Endothelial cell of hepatic sinusoid (primary cell): ENCODE measurements around the gene GCNT1.
"Not testable (repeated sequence)": the region's sequence is repeated elsewhere in the genome, so short reads cannot be mapped to it uniquely, and the experiment has no call there.

Experiments used
- in situ Hi-C: cut with HindIII; loops from 2 replicates; pipeline ENCODE4 v1.10.0; 2017; ENCODE audit warnings: low sequenced_read_pairs

Gene GCNT1

DNA sequence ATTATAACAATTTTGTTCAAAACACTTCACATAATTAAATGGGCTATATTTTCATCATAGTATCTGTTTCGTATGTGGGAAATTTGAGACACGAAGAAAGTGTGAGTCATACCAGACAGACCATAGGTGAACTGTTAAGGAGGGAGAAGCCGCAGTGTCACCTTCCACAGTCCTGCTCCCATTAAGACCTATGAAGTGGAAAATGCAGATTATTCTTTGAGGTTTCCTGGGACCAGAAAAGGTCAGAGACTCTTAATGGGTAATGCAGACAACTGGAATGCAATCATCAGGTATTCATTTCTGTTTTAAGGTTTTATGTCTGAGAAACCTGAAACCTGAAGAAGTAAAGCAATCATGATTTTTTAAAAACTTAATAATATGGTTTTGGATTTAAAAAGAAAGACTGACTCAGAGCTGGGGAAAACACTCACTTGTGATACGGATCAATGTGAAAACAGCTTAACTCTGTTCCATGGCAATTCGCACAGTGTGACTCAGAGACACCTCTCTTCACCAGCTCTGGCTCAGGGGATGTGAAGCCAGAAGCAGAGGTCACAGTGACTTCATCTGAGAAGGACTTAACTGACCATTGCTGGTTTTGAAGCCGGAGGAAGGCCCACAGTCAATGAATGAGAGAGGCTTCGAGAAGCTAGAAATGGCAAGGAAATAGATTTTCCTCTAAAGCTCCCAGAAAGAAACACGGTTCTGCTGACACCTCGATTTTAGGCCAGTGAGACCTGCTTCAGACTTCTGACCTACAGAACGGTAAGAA, 17.2 kb upstream of the GCNT1 start:
- in situ Hi-C loops: no loop called here

DNA sequence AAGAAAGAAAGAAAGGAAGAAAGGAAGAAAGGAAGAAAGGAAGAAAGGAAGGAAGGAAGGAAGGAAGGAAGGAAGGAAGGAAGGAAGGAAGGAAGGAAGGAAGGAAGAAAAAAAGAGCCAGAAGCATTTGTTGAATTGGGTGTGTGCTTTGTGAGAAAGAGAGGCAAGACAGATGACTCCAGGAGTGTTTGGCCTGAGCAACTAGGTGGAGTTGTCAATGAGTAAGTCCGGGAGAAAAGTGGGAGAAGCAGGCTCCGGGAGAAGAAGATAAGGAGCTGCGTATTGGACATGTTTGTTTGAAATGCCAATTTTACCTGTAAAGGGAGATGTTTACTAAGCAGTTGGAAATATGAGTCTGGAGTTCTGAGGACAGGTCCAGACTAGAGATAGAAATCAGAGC, 15.1 kb upstream of the GCNT1 start:
- in situ Hi-C loops: no loop called here

DNA sequence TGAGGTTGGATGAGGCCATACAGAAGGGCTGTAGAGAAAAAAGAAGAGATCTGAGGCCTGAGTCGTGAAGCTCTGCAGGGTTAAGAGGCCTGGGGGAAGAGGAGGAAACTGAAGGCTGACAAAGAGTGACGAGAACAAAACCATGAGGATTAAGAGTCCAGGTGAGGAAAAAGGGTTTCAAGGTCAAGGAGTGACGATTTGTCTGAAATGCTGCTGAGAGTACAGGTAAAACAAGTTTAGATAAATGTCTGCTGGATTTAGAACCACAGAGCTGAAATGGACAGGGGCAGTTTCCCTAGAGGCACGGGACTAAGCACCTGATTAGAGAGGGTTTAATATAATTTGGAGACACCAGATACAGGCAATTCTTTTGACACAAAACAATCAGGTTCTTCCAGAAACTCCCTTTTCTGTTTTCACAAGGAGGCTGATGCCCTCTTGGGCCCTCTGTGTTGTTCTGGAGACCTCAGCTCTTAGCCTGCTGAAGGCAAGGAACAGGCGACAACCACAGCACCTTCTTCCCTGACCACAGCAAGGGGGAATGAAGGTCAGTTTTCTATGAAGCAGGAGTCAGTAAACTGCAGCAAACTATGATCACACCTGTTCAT, 14.6 kb upstream of the GCNT1 start:
- in situ Hi-C loops: no loop called here

DNA sequence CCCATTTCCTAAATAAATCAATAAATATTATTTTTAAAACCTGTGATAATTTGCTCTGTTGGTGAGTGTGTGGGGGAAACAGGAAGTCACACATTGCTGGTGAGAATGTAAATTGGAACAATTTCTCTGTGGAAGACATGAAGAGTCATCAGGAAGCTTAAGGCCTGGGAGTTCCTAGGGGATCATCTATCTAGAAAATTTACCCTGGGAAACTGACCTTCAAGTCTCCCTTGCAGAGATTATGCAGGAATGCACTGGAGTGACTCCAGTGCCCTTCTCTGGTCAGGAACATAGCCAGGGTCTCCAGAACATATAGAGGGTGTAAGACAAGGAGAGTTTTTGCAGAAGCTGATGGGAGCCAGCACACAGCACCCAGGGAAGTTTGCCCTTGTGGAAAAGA, 13.0 kb upstream of the GCNT1 start:
- in situ Hi-C loops: loop anchor here (5.0 kb wide), 1 partner anchor 76 kb away; no protein-coding TSS in a partner anchor

DNA sequence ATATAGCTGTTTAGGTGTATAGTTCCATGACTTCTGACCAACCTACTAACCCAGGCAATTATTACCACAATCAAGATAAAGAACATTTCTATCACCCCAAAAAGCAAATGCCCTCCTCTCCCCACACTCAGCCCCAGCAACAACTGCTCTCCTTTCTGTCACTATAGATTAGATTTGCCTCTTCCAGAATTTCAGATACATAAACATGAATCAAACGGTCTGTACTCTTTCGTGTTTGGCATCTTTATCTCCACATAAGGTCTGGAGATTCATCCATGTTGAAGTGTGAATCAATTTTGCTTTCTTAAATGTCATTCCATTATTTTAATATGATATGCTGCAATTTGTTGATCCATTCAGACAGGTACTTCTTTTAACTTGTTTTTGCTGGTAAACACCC, 10.5 kb upstream of the GCNT1 start:
- in situ Hi-C loops: loop anchor here (5.0 kb wide), 1 partner anchor 74 kb away; no protein-coding TSS in a partner anchor

DNA sequence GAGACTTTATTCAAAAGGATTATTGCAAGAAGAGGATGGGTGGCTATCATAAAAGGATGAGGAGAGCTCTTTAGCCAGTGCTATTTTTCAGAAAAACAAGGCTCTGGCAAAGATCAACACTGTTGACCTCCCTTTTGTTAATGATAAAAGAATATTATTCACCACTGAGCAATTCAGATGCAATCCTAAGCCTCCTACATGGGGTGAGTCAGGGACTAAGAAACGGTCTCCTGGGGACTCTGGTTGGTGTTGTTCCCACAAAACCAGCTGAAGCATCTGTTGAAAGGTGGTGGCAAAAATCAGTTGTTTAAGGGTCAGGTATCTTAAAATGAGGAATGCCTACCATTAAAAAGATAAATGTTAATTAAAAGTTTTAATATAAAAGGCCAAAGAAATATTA, 7.7 kb upstream of the GCNT1 start:
- in situ Hi-C loops: no loop called here

DNA sequence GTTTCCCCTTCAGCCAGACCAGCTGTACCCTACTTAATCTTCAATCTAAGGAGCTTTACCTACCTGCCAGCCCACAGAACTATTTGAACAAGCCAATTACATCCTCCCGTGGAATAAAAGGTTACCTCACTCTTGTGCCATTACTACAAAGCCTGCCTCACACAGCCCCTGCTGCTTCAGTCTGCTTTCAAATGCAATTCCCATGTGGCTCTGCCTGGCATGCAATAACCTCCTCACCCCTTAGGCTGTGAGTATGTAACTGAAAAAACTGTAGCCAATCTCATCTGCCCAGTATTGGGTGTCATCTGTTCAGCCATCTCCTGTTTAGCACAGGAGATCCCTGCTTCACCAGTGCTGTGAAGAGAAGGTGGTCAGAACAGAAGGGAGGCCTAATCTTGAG, 6.1 kb upstream of the GCNT1 start:
- in situ Hi-C loops: no loop called here

DNA sequence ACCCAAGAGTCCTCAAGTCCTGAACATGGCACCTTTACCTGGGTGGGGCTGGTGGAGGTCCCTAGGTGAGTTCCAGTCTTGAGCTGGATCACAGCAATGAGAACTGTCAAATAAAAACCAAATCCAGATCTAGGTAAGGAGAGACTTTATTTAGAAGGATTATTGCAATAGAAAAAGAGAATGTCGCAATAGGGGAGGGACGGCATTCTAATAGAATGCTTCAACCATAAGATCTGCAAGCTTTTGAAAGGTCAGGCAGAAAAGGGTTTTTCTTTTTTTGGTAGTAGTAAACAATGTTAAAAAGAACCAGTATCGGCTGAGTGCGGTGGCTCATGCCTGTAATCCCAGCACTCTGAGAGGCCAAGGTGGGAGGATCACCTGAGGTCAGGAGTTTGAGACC, 5.2 kb upstream of the GCNT1 start:
- in situ Hi-C loops: no loop called here

DNA sequence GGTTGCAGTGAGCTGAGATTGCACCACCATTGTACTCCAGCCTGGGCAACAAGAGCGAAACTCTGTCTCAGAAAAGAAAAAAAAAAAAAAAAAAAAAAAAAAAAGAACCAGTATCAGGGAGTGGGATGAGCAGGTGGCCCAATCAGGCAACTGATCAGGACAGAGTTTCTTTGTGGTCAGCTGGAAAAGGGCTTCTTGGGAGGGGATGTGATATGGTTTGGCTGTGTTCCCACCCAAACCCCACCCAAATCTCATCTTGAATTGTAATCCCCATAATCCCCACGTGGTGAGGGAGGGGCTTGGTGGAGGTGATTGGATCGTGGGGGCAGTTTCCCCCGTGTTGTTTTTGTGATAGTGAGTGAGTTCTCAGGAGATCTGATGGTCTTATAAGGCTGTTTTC, 4.7 kb upstream of the GCNT1 start:
- in situ Hi-C loops: no loop called here

DNA sequence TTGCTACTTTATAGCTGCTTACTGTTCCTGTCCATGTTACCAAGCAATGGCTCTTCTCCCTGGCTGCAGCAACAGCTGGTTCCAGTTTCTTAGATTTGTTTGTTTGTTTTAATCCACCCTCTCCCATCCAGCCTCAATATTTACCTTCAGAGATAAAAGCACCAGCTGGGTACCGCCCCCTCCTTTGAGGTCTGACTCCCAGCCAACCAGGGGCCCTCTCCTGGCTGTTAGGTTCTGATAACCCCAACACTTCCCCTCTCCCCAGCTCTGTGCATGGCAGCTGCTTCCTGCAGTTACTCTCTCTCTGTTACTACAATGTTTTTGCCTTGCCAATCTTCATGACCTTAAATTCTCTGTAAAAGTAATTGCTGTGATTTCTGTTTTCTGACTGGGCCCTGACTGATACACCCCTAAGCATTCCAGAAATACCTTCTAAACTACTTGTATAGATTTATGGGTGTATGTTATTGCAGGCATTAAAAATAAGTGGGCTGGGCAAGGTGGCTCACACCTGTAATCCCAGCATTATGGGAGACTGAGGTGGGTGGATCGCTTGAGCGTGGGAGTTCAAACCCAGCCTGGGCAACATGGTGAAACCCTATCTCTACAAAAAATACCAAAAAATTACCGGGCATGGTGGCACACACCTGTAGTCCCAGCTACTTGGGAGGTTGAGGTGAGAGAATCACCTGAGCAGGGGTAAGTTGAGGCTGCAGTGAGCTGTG, 2.6 kb upstream of the GCNT1 start:
- in situ Hi-C loops: loop anchor here (5.0 kb wide), 1 partner anchor 246 kb away; no protein-coding TSS in a partner anchor

DNA sequence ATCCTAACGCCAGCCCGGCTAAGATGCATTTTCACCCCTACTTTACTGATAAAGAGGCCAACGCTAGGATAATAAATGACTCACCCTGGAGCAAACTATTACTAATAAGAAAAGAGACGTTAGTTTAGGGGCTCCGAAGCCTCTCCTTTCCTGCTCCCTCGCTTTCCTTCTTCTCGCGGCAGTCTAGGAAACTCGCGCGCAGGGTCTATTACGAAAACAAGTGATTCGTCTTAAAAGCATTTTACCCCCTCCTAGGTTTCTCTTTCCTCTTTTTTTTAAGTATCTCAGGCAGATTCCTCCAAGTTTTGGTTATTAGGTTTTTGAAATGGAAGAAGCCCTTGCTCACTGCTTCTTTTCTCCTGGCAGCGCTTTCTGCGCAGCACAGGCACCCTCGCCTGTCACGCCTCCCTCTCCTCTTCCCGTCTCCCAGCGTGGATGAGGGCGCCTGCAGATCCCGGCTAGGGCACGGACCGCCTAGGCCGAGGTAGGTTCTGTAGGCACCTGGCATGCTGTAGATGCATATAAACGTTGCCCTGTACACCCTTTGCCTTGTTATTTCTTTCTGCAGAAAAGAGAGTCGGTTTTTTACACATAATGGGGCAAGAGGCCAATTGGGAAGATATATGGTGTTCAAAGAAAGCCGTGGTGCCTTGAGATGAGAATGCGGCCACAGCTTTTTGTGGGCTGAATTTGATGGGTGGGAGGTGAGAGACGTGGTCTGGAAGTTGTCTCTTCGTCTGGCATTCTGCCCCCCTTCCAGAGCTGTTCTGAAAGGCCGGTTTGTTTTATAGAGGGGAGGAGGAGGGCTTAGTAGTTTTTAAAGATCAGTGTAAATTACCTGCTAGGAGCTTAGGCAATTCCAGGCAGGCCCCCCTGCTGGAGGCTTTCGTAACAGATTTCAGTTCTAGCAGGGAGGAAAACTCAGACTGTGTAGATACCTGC, 983 bp downstream of the GCNT1 start:
- in situ Hi-C loops: loop anchor here (5.0 kb wide), 1 partner anchor 242 kb away; no protein-coding TSS in a partner anchor

DNA sequence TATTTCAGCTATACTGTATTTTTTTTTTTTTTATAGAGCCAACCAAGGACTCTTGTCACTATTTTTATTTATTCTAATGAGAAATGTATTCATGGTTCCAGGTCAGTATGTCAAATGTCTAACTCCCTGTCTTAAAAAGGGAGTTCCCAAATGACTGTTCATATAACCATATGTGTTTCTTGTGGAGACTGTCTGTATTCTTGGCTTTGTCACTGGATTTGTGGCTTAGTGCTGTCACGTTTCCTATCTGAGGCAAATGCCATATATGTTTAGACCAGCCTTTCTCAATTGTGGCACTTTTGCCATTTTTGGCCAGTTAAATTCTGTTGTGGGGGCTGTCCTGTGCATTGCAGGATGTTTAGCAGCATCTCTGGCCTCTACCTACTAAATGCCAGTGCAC, 3.1 kb downstream of the GCNT1 start:
- in situ Hi-C loops: no loop called here

DNA sequence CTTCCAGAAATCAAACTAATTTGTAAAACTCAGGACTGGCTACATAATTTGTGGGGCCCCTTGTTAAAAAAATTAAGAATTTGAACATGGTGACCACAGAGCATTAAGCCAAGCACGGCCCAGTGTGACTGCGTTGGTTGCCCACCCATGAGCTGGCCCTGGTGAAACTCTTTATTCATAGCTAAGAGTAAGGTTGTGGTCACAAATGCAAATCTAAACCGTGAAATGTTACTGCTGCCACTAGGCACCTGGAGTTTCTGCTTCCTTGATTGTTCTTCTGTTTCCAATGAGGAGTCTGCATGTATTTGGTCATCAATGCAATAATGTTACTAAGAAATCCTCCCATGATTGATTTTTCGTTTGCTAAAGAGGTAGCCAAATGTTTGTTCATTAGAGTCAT, 4.2 kb downstream of the GCNT1 start:
- in situ Hi-C loops: no loop called here

DNA sequence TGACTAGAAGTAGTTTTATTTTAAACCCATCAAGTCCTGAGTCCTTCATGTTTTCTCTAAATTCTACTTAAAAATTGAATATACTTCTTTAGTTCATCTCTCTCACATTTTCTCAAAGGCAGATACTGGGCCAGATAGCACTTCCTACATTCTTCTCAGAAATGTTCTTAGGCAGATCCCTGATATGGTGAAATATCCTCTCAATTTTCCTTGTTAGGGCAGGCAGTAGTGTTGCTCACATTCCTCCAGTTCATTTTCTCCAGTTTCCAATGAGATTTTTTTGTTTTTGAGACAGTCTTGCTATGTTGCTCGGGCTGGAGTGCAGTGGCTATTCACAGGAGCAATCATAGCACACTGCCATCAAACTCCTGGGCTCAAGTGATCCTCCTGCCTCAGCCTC, 5.7 kb downstream of the GCNT1 start:
- in situ Hi-C loops: no loop called here

DNA sequence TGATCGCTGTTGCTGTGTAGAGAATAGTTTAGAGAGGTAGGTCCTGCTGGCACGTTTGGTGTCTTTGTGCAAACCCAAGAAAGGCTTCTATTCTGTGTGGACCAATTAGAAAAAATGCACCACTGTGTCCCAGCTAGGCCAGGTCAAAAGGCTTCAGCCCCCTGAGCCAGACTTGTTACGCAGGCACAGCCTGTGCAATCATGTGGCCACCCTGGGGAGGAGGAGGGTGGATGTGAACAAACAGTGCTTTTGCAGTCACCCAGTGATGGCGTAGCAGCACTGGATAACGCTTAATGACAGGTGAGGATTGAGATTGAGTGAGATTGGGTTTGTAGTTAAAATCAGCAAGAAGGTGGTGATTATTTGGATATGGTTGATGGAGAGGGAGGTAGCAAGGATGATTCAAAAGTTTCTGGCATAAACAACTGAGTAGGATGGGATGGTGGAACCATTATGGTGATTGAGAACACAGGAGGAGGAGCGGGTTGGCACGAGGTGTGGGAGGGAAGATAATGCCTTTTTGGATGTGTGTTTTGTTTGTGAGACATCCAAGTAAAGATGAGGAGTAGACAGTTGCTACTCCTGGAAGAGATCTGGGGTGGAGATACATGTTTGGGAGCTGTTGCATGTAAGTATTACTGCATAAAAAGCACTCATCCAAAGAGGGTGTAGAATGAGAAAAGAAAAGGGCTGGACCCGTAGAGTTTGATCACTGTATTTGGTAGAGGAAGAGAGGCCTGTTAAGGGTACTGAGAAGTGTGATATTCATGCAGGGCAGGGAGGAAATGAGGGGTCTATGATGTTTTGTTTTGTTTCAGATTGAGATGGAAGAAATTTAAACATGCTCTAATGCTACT, 6.7 kb downstream of the GCNT1 start:
- in situ Hi-C loops: no loop called here

DNA sequence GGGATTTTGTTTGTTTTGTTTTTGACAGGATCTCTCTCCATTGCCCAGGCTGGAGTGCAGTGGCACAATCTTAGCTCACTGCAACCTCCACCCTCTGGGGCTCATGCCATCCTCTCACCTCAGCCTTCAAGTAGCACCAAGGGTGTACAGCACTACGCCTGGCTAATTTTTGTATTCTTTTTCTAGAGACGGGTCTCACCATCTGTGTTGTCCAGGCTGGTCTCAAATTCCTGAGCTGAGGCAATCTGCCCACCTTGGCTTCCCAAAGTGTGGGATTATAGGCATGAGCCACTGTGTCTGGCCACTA, 7.3 kb downstream of the GCNT1 start:
- in situ Hi-C loops: no loop called here

DNA sequence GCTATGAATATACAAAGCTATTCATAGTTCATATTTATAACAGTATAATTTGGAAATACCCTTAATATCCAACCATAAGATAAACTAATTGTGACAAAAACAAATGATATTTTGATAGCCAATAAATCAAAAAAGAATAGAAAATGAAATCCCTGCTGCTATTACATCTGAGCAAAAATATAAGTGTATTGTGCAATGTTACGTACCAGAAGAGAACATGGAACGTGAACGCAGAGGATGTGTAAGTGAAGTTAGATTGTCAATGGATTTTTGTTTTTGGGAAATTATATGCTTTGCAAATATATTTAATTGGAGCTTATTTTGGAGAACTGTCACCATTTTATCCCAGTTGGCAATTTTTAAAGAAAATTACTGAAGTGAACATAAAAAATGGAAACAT, 15.4 kb downstream of the GCNT1 start:
- in situ Hi-C loops: no loop called here

DNA sequence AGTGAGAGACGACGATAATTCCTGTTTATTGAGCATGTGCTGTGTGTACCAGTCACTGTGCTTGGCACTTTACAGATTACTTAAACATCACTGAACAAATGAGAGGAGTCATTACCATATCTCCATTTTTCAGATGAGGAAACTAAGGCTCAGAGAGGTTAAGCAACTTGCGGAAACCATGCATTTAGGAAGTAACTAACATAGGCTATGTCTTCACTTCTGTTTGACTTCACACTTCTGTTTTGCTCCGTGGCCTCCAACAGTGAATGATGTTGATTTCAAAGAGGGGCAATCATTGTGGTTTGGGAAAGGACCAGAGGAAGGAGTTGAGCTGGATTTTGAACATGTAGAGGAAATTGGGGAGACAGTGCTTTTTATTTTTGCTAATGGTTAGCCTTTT, 16.7 kb downstream of the GCNT1 start:
- in situ Hi-C loops: no loop called here

DNA sequence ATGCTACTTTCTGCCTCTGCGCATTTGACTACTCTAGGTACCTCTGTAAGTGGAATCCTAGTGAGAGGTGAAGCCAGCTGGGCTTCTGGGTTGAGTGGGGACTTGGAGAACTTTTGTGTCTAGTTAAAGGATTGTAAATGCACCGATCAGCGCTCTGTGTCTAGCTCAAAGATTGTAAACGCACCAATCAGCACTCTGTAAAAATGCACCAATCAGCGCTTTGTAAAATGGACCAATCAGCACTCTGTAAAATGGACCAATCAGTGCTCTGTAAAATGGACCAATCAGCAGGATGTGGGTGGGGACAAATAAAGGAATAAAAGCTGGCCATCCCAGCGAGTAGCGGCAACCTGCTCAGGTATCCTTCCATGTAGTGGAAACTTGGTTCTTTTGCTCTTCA, 18.8 kb downstream of the GCNT1 start:
- in situ Hi-C loops: not testable (repeated sequence)

DNA sequence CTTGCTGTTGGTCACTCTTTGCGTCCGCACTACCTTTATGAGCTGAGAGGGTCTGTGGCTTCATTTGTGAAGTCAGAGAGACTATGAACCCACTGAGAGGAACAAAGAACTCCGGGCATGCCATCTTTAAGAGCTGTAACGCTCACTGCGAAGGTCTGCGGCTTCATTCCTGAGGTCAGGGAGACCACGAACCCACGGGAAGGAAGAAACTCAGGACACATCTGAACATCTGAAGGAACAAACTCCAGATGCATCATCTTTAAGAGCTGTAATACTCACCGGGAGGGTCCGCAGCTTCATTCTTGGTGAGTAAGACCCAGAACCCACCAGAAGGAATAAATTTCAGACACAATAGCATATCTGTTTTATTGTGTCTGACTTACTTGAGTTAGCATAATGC, 19.2 kb downstream of the GCNT1 start:
- in situ Hi-C loops: no loop called here
